HCEC 1CT (cell line): ENCODE results near the gene TMEM178B.
"Not testable (repeated sequence)": the region's sequence is repeated elsewhere in the genome, so short reads cannot be mapped to it uniquely, and the experiment has no call there.

Experiments
- DNase-seq: peaks from one replicate; pipeline ENCODE4 v3.0.0-alpha.2; 2017

TMEM178B gene

DNA sequence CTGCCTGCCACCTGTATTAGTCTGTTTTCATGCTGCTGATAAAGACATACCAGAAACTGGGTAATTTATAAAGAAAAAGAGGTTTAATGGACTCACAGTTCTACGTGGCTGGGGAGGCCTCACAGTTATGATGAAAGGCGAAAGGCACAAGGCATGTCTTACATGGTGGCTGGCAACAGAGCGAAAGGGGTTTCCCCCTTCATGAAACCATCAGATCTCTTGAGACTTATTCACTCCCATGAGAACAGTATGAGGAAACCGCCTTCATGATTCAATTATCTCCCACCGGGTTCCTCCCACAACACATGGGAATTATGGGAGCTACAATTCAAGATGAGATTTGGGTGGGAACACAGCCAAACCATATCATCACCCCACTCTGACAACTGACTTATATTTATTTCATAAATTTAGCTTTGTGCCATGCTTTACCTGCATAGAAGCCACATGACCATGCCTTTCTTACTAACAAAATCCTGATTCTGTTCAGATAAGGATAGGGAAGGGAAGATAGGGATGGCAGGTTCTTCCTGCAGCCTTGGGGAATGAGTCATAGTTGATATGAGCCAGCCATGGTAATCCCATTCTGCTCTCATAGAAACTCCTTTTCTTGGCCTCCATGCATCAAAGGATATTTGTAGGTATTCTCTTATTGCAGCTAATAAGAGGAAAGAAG is 286.0 kb downstream of the TMEM178B start:
- DNase-seq: no peak

DNA sequence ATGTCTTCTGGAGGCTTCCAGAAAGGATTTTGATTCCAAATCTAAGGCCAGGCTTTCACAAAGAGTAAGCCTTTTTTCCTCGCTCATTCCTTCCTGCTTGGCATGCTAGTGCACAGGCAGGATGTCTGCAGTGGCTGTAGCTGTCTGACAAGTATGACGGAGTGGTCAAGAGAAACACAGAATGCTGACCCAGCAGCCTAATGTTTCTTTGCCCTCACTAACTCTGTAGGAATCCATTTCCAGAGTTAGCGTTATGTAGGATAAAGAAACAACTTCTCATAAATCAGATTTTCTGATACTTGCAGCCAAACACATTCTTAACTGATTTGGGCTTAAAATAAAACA is 286.5 kb downstream of the TMEM178B start:
- no peak for DNase-seq

DNA sequence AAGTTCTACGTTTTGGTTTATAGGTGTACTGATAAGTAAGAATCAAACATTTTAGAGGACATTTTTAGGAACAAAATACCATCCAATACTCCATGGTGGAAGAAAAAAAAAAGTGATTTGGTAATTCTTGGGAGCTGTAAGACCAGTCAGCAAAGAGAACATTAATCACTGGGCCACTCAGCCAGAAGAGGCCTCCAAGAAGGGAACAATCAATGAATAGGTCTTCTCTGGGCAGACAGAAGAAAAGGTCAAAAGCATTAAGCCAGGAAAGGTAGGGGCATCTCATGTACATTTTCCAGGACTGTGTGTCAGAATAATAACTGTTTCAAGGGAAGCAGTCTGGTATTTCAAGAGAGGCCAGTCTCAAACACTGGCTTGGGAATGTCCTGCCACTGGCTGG is 286.9 kb downstream of the TMEM178B start:
- no peak for DNase-seq

DNA sequence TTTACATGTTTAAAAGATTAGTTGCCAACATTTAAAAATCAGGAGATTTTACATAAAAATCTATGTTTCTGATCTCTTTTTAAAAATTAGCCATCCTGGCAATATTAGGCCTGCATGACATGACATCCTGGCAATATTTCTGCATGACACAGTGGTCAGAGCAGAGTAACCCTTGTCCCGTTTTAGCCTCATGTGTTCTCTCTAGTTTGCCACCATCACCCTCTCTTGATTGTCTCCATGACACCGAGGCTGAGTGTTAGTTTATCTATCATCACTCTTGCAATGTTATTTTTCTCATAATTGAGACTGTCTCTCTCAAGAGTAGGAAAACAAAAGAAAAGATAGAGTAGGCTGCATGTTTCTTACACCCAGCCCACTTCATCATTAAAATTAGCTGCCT is 287.6 kb downstream of the TMEM178B start:
- no peak for DNase-seq

DNA sequence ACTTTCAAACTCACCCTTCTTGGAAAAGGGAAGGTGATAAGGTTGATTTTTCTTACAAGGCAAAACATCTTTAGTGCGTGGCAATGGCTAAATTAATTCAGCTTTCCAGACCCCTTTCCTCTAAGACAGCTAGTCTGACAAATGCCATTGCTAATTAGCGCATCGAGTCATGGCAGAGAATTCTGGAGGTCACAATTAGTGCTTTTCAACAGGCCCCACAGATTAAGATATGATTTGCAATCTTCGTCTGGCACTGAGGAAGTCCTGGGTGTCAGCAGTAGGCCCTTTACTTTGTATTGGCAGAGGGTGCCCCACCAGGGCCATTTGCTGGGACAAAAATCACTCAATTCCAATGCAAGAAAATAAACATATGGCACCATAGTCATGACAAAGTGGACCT is 288.1 kb downstream of the TMEM178B start:
- DNase-seq: no peak

DNA sequence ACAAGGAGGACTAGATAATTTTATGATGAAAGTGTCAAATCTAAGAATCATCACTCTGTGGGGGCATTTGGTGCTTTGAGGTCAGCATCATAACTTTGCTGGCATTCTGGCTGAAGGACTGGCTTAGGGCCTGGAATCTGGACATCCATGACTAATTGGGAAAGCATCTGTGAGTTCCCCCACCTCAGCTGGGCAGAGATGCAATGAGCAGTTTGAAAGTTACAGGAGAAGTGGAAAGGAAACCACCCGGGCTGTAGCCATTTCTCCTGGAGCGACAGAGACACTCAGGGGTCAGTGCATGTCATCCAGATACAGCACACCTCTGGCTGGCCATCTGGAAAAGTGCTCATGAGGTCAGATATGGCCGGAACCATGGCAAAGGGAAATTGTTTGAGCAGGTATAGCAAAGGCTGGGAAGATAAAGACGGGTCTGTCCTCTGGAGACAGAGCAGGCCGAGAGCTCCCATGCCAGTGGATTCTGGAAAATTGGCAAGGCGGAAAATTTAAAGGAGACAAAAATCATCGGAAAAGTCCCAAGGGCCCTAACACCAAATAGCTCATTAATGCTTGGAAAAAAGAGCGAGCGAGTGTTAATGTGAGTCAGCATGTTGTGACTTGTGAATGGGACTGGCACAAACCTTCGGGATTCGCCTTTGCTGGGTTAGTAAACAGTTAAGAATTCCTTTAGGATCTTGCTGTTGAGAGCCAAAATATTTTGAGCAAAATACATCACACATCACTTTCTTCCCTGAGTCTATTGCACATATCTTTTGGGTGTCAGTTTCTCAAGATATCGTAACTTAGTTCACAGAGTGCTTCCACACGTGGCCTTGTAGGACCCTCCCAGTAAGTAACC is 288.9 kb downstream of the TMEM178B start:
- peak; percentile 88 for DNase-seq

DNA sequence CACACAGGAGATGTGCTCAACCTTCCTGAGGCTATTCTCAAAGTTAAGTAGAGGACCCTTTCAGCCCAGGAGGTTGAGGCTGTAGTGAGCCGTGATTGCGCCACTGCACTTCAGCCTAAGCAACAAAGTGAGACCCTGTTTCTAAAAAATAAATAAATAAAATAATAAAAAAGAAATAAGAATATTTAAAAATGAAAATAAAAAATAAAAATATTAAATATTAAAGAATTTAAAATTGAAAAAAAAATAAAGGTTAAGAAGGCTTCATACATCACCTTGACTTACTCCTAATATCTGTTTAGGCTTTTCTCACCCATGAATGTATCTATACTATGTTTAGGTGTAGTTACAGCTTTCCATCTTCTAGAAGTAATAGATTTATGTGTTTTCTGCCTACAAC is 289.9 kb downstream of the TMEM178B start:
- DNase-seq: no peak

DNA sequence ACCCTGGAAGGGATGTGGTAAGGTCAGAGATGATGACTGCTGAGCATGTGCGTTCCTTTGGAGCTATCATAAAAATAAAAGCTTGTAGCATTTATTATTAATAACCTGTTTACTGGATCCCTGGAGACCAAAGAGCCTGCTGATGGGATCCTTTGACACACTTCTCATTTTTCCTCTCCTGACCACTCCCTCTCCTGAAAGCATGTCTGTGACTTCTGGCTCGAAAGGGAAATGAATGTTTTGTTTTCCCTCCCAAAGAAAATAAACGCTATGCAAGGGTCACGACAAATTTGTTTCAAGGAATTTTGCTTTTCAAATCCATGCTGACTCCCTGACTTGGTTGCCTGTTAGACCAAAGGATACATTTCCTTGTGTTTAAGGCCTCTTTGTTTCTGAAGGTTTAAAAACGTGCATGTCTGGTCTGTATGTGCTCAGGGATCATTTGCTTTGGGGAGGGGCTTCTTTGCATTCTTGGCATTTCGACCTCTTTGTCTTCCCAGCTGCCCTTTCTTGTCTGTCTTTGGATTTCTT is 292.3 kb downstream of the TMEM178B start:
- DNase-seq: peak; percentile 24

DNA sequence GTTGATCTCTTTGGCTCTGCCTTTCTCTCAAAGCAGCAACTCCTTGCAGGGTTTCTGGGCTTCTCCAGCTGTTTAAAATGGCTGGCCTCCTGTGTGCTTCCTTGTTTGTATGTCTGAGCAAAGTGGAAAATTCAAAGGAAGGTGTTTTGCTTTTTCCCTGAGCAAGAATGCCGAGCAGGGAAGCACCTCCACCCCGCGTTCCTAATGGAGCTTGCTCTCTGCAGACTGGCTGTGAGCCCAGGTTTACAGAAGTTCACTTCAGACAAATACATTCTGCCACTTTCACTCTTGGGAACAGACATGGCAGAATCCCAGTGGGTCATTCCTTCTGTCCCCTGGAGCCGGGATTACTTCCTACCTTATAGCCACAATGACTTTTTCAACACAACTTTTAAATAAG is 295.6 kb downstream of the TMEM178B start:
- no peak for DNase-seq

DNA sequence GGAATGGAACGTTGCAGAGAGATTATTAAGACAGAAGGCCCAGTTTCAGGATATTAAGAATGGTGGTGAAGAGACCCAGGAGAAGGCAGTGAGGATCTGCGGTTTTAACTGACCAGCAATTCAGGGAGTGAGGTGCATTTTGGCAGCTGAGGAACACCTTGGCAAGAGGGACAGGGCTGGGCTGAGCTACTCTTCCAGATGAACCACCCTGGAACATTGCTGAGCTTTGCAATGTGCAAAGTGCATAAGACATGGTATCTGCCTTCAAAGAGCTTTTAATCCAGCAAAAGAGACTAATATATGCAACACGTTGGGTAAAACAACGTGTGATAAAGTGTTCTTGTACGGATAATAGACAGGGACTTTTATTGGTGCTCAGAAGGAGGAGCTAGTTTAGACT is 296.3 kb downstream of the TMEM178B start:
- DNase-seq: no peak

DNA sequence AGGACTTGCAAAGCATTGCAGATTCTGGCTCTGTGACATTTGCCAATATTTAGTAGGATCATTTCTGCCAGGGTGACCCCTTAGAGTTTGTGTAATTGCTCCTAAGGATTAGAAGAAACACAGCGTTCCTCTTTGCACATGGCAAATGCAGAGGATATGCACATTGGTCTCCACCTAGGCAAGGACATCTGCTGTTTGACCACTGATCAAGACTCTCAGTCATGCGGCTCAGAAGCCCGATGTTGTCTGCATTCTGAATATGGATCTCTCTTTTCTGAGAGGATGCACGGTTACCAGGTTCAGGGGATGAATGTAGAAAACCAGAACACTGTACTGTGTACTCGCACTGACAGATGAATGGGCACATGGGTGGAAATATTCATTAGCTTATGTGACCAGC is 296.8 kb downstream of the TMEM178B start:
- no peak for DNase-seq

DNA sequence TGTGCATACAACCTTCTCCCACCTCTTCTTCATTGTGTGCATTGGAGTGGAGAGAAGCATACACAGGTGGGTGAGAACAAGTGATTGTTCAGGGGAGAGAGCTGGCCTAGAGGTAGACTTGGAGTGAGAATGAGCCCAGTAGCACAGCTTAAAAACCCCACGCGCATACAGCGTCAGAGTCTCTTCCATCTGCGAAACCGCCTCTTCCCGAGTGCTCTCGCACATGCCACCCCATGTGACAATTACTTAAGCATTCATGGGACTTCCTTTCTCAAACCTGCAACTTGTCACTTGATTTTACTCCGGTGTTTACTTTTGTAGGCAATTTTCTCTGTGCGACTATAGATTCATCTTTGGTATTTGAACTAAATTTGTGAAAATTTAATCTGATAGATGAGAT is 300.6 kb downstream of the TMEM178B start:
- no peak for DNase-seq

DNA sequence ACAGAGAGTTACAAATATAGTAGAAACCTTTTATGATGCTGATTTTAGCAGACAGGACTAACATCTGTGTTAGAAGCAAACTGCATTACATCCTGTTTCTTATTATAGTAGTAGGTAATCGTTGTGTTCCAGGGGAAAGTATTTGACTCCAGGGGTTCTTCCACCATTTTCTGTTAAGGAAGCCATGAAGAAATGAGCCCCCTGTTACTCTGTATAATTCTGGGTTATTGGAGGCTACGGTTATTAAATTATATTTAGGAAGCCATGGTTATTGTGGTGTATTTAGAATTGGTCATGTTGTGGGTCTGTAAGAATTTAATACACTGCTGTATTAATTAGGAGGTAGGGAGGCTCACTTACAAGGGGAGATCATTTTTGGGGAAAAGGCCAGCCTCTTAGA is 301.6 kb downstream of the TMEM178B start:
- no peak for DNase-seq

DNA sequence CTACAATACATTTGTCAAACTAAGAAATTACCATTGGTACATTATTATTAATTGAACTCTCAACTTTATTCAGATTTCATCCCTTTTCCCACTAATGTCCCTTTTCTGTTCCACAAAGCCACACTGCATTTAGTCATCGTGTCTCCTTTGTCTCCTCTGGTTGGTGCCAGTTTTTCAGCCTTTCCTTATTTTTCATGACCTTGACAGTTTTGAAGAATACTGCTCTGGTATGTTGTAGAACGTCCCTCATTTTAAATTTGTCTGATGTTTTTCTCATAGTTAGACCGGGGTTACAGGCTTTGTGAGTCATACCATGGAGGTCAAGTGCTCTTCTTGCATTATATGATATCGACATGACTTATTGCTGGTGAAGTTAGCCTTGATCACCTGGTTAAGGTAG is 304.0 kb downstream of the TMEM178B start:
- no peak for DNase-seq

DNA sequence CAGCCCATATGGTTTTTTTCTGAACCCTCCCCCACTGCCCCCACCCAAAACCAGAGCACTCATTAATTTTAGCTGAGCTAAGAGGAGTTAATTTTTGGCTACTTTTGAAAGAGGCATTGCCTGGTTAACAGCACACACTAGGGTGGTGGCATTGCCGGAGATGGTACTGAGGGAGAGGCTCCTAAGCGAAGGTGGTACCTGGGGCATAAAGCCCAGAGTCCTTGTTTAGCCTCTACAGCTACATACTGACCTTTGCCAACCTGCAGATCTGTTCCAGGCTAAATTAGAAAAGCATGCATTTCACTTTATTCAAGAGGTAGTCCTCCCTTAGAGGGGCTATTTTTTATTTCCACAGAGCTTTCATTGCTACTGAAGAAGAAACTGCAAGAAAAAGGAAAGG is 304.5 kb downstream of the TMEM178B start:
- no peak for DNase-seq

DNA sequence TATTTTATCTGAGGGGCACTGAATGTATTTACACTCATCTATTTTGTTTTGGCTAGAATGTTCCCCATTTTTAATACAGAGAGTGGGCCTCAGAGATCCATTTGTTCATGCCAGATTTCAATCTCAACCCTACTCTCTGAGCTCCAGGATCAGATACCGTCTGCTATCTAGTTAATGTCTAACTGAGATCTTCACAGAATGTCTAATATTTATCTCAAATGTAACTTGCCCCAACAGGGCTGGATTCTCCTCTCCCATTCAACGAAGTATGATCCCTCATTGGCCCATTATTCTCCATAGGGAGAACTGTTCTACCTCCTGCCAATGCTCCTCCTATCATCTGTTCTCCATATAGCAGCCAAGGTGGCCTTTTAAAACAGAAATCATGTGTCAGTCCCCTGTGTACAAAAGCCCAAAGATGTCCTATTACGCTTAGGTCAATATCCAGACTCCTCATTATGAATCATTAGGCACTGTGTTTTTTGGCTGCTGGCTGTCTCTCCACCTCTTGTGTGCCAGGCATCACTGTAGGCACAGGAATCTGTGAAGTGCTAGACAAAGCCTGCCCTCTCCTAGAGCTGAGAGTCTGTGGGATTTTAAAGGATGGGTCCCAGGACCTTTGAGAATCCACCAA is 308.0 kb downstream of the TMEM178B start:
- DNase-seq: no peak

DNA sequence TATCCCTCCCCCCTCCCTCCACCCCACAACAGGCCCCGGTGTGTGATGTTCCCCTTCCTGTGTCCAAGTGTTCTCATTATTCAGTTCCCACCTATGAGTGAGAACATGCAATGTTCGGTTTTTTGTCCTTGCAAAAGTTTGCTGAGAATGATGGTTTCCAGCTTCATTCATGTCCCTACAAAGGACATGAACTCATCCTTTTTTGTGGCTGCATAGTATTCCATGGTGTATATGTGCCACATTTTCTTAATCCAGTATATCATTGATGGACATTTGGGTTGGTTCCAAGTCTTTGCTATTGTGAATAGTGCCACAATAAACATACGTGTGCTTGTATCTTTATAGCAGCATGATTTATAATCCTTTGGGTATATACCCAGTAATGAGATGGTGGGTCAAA is 309.5 kb downstream of the TMEM178B start:
- DNase-seq: not testable (repeated sequence)

DNA sequence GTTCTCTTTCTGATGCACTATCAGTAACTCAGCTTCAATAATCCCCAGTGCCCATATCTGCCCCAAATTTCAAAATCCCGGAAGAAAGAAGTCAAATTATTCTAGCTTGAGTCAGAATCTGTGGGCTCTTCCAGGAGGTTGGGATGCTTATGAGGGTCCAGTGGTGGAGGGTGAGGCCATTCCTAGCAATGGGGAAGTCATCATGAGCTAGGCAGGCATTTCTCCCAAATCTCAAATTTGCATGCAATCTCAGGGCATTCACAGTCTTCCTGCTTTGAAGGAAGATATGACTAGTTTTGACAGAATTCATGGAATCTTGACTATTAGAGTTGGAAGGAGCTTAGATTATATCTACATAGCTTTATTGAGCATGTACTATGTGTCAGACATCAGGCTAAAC is 313.0 kb downstream of the TMEM178B start:
- DNase-seq: no peak

DNA sequence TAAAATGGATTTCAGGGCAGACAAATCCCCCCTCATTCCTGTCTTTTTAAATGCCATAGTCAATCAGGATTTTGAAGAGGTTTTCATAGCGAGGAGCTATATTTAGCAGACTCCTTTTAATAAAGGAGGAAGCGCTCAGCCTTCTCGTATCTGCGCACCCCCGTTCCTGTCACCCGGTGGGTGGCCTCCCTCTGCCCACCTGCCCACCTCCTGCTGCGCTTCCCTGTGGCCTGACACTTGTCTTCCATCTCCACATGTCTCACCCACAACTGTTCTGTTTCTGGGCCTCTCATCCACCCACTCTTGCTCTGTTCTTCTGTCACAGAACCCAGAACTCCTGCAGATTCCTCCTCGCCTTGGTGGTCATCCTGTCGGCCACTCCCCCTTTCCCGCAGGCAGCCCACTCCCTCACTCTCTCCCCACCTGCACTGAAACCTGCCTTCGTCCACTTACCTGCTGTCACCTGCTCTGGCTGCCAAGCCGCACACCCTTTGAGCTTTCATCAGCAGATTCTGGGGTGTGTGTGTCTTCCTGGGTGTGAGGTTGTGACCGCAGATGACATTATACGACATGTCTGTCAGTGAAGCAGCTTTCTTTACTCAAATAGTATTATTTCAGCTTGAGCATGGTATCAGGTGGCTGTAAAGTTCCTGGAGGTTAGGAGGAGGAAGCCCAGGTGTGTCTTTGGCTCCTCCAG is 313.8 kb downstream of the TMEM178B start:
- no peak for DNase-seq

DNA sequence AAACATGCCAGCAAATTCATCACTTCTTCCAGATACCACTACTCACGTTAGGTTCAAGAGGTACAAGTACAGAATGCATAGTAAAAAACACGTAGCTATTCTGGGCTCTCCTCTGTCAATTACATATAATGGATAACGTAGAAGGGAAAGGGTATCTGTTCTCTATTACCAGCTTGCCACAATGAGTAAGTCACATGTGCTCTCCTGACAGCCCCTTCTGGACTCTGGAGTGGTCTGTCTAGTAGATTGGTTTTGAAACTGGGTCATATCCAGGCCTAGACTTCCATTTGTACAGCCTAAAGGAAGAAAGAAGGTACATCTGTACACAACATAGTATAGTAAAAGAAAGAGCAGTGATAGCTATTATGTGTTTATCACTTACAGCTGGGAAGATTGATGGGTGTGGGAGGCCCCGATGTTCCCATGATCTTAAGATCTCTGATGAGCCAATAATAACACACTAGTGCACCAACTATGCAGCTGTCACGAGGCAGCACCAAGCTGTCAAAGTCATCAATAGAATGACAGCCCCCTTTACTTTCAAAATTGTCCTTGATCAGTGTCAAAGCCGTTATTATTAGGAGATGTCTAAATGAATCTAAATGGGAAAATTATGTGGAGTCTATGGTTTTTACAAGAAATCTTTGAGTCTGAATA is 315.4 kb downstream of the TMEM178B start:
- DNase-seq: no peak

DNA sequence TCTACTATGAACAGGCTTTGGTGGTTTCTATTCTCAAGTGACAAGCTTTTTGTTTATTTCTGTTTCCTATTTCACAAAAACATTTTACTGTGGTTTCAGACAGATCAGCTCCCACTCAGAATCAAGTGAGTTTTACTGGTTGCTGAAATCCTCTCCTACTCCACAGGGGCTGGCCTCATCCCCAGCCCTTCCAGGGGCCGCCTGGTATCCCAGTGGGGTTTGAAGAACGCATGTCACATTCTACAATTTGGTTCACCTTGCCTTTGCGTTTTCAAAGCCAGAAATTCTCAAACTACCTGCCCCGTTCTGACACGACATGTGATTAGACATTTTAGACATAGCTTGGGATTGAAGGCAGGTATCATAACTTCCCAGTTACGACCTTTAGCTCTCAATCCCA is 316.5 kb downstream of the TMEM178B start:
- DNase-seq: no peak

DNA sequence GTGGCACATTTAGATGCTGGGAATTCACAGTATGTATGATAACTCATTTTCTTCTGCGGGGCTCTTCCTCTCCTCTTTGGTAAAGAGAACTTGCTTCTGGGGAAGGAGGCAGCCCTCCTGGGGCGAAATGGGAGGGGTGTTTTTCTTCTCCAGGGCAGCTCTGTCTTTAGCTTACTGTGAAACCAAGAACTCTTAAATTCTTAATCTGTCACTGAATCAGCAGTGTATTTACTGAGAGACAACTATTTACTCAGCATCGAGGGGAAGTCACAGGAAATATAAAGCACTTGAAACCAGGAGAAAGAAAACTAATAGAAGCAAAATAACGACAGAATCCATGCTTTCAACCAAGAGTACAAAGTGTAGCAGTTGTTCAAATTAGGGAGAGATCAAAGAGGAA is 319.2 kb downstream of the TMEM178B start:
- no peak for DNase-seq
